ACHN (cell line): ENCODE results near the gene CRK.
"Not testable (repeated sequence)": the region's sequence is repeated elsewhere in the genome, so short reads cannot be mapped to it uniquely, and the experiment has no call there.

Source experiments
- DNase-seq: peaks from one replicate; pipeline ENCODE4 v3.0.0-alpha.2; 2015
- in situ Hi-C: cut with HindIII; loops from 2 replicates; pipeline ENCODE4 v1.10.0; 2017; ENCODE audit warnings: low sequenced_read_pairs, low pct_ligation_motif_present, low pct_unique_long_range_greater_than_20kb

The CRK gene

GRCh38 chr17:1470755-1471462 is 14.9 kb upstream of the CRK start:
- DNase-seq = no peak
- in situ Hi-C loops = no loop called here

GRCh38 chr17:1470071-1470754 is 14.2 kb upstream of the CRK start:
- no peak for DNase-seq

GRCh38 chr17:1469231-1469852 is 13.3 kb upstream of the CRK start:
- in situ Hi-C loops = no loop called here
- no peak for DNase-seq

More at GRCh38 chr17:1470071-1470754, 14.2 kb upstream of the CRK start:
- in situ Hi-C loops = no loop called here

- in situ Hi-C loops = no loop called here
- no peak for DNase-seq
Observed at GRCh38 chr17:1467898-1468492, 12.0 kb upstream of the CRK start.

- DNase-seq = no peak
- in situ Hi-C loops = no loop called here
Observed at GRCh38 chr17:1467258-1467657, 11.2 kb upstream of the CRK start.

- no peak for DNase-seq
- in situ Hi-C loops = no loop called here
Observed at GRCh38 chr17:1464186-1464585, 8.2 kb upstream of the CRK start.

- in situ Hi-C loops = no loop called here
- DNase-seq = no peak
Observed at GRCh38 chr17:1462164-1463112, 6.4 kb upstream of the CRK start.

GRCh38 chr17:1461198-1461944 is 5.3 kb upstream of the CRK start:
- no peak for DNase-seq

GRCh38 chr17:1460233-1460632 is 4.2 kb upstream of the CRK start:
- peak; percentile 45 for DNase-seq
- in situ Hi-C loops = no loop called here

More at GRCh38 chr17:1461198-1461944, 5.3 kb upstream of the CRK start:
- in situ Hi-C loops = no loop called here

GRCh38 chr17:1455291-1455796 is 688 bp downstream of the CRK start:
- DNase-seq = peak; percentile 84
- in situ Hi-C loops = no loop called here

GRCh38 chr17:1454541-1454940 is 1.5 kb downstream of the CRK start:
- in situ Hi-C loops = no loop called here
- DNase-seq = no peak

GRCh38 chr17:1453694-1454093 is 2.3 kb downstream of the CRK start:
- in situ Hi-C loops, DNase-seq: not testable (repeated sequence)

GRCh38 chr17:1452836-1453235 is 3.2 kb downstream of the CRK start:
- no peak for DNase-seq
- in situ Hi-C loops = no loop called here

- DNase-seq, in situ Hi-C loops: not testable (repeated sequence)
Observed at GRCh38 chr17:1450261-1450660, 5.8 kb downstream of the CRK start.

GRCh38 chr17:1449412-1449967 is 6.5 kb downstream of the CRK start:
- DNase-seq = no peak
- in situ Hi-C loops = no loop called here

- no peak for DNase-seq
- in situ Hi-C loops = no loop called here
Observed at GRCh38 chr17:1447052-1447451, 9.0 kb downstream of the CRK start.

- in situ Hi-C loops = no loop called here
- DNase-seq = no peak
Observed at GRCh38 chr17:1446201-1446600, 9.8 kb downstream of the CRK start.
